ENCODE data around the gene GDPD3.

Gene GDPD3

GRCh38 chr16:30110661-30111060 lies 2.7 kb downstream of the GDPD3 start:
- DNase-seq (ENCODE audit: low read depth): no peak
- no peak overlapping the region for H3K4me3 ChIP-seq (ENCODE audit: low read depth, low read length)
- TF ChIP-seq CTCF (IDR thresholded peaks at IDR 0.05; ENCODE audit: control insufficient read depth, extremely low read depth, insufficient read depth): no peak

- no peak for TF ChIP-seq CTCF (IDR thresholded peaks at IDR 0.05; ENCODE audit: control insufficient read depth, extremely low read depth, insufficient read depth)
- no peak overlapping the region for H3K4me3 ChIP-seq (ENCODE audit: low read depth, low read length)
- DNase-seq (ENCODE audit: low read depth): no peak
Observed at GRCh38 chr16:30108059-30108850, 5.1 kb downstream of the GDPD3 start.

GRCh38 chr16:30104492-30104891 lies 8.8 kb downstream of the GDPD3 start:
- H3K4me3 ChIP-seq (ENCODE audit: low read depth, low read length): no peak overlapping the region
- DNase-seq (ENCODE audit: low read depth): peak; percentile 17
- no peak for TF ChIP-seq CTCF (IDR thresholded peaks at IDR 0.05; ENCODE audit: control insufficient read depth, extremely low read depth, insufficient read depth)

GRCh38 chr16:30104090-30104489 lies 9.2 kb downstream of the GDPD3 start:
- no peak for DNase-seq (ENCODE audit: low read depth)

GRCh38 chr16:30096862-30097563 lies 16.3 kb downstream of the GDPD3 start:
- no peak for DNase-seq (ENCODE audit: low read depth)
- H3K4me3 ChIP-seq (ENCODE audit: low read depth, low read length): peak overlapping the region; percentile 51
- TF ChIP-seq CTCF (IDR thresholded peaks at IDR 0.05; ENCODE audit: control insufficient read depth, extremely low read depth, insufficient read depth): no peak

More at GRCh38 chr16:30104090-30104489, 9.2 kb downstream of the GDPD3 start:
- no peak overlapping the region for H3K4me3 ChIP-seq (ENCODE audit: low read depth, low read length)
- TF ChIP-seq CTCF (IDR thresholded peaks at IDR 0.05; ENCODE audit: control insufficient read depth, extremely low read depth, insufficient read depth): no peak

- H3K4me3 ChIP-seq (ENCODE audit: low read depth, low read length): peak within 1 kb of the TSS; percentile 53
- no peak for TF ChIP-seq CTCF (IDR thresholded peaks at IDR 0.05; ENCODE audit: control insufficient read depth, extremely low read depth, insufficient read depth)
- peak; percentile 41 for DNase-seq (ENCODE audit: low read depth)
Observed at GRCh38 chr16:30096105-30096861, 17.1 kb downstream of the GDPD3 start, which contains the start of gene YPEL3. Gene YPEL3, minus strand, starts transcription at chr16:30096213. Its CDS starts 731 bp downstream, at chr16:30095482.

Data from LNCaP clone FGC (cell line).